Cardiac fibroblast (primary cell): ENCODE data around the gene APBB3.

Experiments
- DNase-seq, 2 donors: peaks; one replicate each; pipeline versions ENCODE4 v3.0.0 to v3.0.0-alpha.2; 2010; ENCODE audit warnings: low read depth in 2 of 2
- H3K4me3 ChIP-seq, 2 donors: replicated peaks in 1 of 2; 1 replicate in 1 of 2; 2 replicates in 1 of 2; pipeline ENCODE4 v1.5.1; 2011; ENCODE audit warnings: low read depth in 2 of 2, low read length in 2 of 2, mild to moderate bottlenecking in 2 of 2, moderate library complexity in 1 of 2
- CTCF ChIP-seq: IDR thresholded peaks from one replicate; pipeline ENCODE4 v1.5.1; 2011; ENCODE audit warnings: low read depth, mild to moderate bottlenecking, low read length, inconsistent platforms

The APBB3 gene

GRCh38 chr5:140564196-140565023, at the start of gene APBB3, which contains the start of gene SLC35A4:
Gene APBB3 (minus strand): TSS chr5:140564598. CDS start chr5:140564245, 353 bp downstream.
Gene SLC35A4 (plus strand): TSS chr5:140564828. CDS start chr5:140567170, 2,342 bp downstream.
- H3K4me3 ChIP-seq = peak within 1 kb of the TSS; percentile 90 to 95
- DNase-seq = peak; percentile 99 to 100

GRCh38 chr5:140611020-140611521, 46.7 kb upstream of the APBB3 start:
- H3K4me3 ChIP-seq = no peak overlapping the region
- TF ChIP-seq CTCF = no peak
- DNase-seq = peak in 1 of 2 donors; percentile 63

More at GRCh38 chr5:140564196-140565023, at the start of gene APBB3, which contains the start of gene SLC35A4:
- no peak for TF ChIP-seq CTCF

GRCh38 chr5:140609126-140609525, 44.7 kb upstream of the APBB3 start:
- peak; percentile 40 to 61 for DNase-seq
- no peak for TF ChIP-seq CTCF
- H3K4me3 ChIP-seq = no peak overlapping the region

- H3K4me3 ChIP-seq = no peak overlapping the region
- no peak for TF ChIP-seq CTCF
- no peak for DNase-seq
Observed at GRCh38 chr5:140608722-140609121, 44.3 kb upstream of the APBB3 start.

- DNase-seq = no peak
- H3K4me3 ChIP-seq = no peak overlapping the region
- no peak for TF ChIP-seq CTCF
Observed at GRCh38 chr5:140607031-140607430, 42.6 kb upstream of the APBB3 start.

GRCh38 chr5:140605879-140606278, 41.5 kb upstream of the APBB3 start:
- no peak for TF ChIP-seq CTCF

More at GRCh38 chr5:140605879-140606278, 41.5 kb upstream of the APBB3 start:
- H3K4me3 ChIP-seq = no peak overlapping the region
- DNase-seq = no peak
